GM10847 (cell line): ENCODE results near the gene LRFN2.

ENCODE experiments used
- POLR2A ChIP-seq: IDR thresholded peaks from 2 replicates; pipeline ENCODE4 v1.6.1; 2011; ENCODE audit not compliant: insufficient read length; ENCODE audit errors: extremely low read depth

The LRFN2 gene

DNA sequence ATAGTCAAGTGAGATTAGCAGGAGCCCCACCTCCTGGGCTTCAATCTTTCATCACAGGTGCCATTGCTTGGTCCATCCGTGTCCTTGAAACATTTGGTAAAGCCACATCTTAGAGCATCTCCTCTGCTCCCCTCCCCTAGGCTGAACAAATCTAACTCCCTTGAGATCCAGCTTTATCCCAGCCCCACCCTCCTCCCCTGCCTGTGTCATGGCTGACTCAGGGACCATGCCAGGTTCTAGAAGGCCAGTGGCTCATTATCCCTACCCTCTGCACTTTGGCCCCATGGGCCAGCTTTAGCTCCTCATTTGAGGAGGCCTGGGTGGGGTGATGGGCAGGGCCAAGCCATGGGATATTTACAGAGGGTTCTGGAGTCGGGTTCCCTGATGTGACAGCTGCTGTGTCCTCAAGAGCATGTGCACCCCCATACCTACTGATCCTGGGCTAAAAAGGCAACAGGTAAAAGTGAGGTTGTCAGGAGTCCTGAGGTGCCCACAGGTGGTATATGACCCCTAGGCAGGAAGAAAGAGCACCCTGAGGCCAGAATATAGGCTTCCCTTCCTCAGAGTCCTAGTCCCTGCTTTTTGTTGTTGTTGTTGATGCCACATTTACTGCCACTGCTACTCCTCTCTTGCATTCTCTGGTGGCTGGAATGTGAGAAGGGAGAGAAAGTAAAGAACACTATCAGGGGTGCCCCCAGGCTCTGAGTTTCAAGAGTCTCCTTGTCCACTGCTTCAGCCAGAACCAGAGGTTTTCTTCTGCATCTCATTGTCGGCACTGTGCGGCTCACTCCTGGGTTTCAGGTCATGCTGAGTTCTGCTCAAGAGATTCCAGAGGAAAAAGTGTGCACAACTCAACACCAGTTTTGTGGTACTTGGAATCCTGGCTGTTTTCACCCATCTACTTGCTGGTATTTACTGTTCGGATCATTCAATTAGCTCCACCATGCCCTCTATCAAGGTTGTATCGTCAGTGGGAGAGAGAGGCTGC is 228.4 kb downstream of the LRFN2 start:
- TF ChIP-seq POLR2A = no peak

- no peak for TF ChIP-seq POLR2A
These were observed 230.8 kb downstream of the LRFN2 start for GRCh38 chr6:40356242-40356910.

GRCh38 chr6:40355532-40355931 is 231.6 kb downstream of the LRFN2 start:
- TF ChIP-seq POLR2A = no peak

- TF ChIP-seq POLR2A = no peak
These were observed 232.1 kb downstream of the LRFN2 start for GRCh38 chr6:40355066-40355465.

DNA sequence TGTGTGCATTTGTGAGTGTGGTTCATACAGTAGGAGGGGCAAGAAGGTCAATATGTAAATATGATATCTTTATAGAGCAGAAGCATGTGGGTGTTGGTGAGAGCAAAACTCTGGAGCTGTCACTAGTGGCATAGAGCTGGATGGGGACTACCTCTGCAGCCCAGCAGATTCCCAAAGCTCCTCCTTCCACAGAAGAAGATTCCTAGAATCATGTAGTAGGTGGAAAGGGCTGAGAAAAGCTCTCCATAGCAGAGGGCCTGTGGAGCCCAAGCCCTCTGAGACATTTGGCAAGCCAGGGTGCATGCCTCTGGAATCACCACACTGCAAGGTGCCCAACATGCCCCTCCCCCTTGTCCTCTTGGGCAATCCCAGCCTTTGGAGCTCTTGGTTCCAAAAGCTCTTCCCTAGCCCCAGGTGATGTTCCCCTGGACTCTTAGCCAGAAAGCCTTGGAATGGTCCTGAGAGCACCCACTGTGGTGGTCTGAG is 233.2 kb downstream of the LRFN2 start:
- TF ChIP-seq POLR2A = no peak

DNA sequence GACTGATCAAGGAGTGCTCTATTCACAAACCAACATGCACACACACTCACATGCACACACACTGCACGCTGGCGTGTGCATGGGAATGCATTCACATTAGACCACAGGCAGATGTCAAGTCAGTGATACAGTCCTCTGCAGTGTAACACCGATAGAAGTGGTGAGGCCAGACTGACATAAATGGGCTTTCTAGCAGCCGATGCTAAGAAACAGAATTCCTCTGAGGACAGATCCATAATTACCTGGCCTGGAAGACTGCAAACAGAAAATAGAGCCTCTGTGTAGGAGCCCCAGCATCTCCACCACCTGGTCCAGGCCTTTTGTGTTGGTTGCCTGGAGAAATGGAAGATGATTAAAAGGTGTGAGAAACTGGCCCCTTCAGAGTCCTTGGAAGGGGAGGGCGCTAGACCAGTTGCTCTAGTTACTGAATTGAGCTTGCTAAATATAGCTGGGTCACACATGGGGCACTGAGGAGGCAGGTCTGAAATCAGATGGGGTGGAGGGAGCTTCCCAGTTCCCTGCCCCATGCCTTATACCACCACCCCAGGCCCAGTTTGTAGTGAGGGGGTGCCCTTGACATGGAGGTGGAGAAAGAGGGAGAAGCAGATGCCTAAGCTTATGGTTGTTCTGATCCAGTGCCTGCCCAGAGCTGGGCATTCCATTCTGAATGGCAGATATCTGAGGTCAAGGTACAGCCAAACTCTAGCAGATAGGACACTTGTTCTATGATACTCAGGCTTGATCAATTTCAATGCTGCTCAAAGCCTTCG is 233.8 kb downstream of the LRFN2 start:
- no peak for TF ChIP-seq POLR2A

- no peak for TF ChIP-seq POLR2A
These were observed 234.5 kb downstream of the LRFN2 start for GRCh38 chr6:40352527-40353170.

DNA sequence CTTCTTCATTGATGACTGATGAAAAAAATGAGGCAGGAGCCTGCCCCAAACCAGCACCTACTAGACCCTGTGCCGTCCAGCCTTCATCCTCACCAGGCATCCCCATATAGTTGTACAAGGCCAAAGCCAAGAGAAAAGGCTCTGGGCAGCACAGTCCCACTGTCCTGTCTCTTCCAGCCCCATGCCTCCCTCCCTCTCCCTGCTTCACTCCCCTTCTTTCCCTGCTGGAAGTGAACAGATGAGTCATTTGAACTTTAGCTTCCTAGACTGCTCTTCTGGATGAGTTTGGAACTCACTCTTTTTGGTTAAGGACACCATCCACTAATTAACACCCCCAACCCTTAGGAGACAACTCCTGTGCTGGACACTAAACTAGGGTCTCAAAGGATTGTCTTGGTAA is 235.2 kb downstream of the LRFN2 start:
- no peak for TF ChIP-seq POLR2A

DNA sequence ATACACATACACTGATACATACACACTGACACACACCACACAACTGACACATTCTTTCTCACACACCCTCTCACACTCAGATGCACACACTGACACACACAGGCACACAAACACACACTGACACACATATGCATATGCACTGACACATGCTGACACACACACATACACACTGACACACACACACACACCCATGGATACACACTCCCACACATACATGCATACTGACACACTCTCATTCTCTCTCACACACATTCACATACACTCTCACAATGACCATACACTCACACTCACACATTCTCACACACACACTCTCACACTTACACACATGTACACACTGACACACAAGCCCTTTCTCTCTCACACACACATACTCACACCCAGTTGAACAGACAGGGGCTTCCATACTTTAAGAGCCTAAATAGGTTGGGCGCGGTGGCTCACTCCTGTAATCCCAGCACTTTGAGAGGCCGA is 236.4 kb downstream of the LRFN2 start:
- no peak for TF ChIP-seq POLR2A

DNA sequence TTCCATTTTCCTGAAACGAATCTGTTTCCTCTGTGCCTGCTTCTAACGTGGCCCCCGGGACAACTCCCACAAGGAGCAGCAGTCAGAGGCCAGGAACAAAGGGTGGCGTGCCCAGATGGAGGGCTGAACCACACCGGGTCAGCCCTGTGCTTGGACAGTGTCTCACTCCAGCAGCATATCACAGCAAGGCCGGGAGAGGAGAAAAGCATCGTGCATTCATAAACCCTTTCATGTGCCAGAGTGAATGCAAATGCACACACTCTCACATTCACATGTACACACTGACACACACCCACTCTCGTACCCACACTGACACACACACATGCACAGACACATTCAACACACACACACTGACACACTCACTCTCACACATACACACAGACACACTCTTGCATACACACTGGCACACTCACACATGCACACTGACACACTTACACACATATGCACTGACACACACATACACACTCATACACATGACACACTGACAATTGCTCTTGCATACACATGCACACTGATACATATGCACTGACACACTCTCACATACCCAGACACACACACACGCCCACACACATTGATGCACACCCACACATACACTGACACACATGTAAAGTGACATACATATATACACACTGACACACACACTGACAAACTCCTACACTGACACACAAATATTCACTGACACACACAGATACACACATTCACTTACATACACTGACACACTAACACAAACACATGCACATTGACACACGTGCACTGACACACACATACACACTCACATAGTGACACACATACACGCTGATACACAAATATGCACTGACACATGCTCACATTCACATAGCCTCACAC is 237.0 kb downstream of the LRFN2 start:
- TF ChIP-seq POLR2A = no peak

GRCh38 chr6:40349123-40349900 is 237.9 kb downstream of the LRFN2 start:
- no peak for TF ChIP-seq POLR2A

GRCh38 chr6:40348591-40348990 is 238.6 kb downstream of the LRFN2 start:
- no peak for TF ChIP-seq POLR2A

DNA sequence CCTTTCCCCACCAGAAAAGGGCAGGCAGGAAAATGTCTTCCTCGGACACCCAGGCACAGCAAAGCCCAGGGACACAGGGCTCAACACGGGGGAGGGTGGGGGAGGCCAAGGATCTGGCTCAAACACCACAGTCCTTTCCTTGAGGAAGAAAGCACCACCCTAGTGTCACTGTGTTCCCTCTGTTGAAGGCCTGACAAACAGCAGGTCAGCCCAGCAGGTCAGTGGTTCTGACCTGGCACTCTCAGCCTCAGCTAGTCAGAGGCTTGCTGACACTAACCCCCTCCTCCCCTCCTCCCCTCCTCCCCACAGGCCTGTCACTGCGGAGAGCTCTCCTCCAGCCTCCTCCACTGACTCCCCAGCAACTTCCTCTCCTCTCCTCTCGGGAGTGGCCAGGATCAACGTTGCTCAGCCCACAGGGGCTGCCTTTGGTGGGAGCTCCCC is 239.6 kb downstream of the LRFN2 start:
- no peak for TF ChIP-seq POLR2A
